HG03432 (cell line): Measurements from ENCODE around the gene FCN3.

Experiments
- ATAC-seq: cut with Tn5 transposase; IDR thresholded peaks from one replicate; pipeline ENCODE4 v1.9.1; 2021; ENCODE audit warnings: mild to moderate bottlenecking, moderate library complexity; ENCODE audit not compliant: unreplicated experiment

FCN3 gene

DNA sequence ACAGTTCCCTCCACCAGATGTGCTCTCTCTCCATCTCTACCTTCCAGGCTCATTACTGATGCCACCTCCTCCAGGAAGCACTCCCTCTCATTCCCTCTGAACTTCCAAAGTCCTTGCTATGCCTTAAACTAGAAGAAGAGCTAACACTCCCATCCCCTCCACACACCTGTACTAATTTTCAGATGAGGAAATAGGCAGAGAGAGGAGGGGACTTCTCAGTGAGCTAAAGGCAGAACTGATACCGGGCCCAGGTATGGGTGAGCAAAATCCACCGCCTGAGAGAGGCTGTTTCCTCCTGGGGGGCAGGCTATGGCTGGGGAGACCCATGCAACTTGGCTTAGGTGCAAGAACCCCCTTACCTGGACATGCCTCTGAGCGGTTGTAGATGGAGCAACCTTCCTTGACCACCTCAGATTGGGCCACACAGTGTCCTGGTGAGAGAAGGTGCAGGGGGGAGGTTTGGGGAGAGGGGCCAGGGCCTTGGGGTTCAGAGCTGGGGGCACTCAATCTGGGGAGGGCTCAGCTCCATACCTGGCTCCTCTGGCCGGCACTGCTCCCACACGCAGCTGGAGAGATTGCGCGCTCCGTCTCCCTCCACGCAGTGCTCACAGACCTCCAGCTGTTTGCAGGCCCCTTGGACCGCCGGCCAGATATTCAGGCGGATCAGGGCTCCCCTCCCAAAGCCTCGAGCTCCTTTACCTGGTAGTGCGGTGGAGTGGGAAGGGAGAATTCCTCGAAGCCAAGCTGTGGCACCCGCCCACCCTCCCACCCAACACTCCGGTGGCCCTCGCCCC, 7.5 kb upstream of the FCN3 start:
- ATAC-seq = no peak

DNA sequence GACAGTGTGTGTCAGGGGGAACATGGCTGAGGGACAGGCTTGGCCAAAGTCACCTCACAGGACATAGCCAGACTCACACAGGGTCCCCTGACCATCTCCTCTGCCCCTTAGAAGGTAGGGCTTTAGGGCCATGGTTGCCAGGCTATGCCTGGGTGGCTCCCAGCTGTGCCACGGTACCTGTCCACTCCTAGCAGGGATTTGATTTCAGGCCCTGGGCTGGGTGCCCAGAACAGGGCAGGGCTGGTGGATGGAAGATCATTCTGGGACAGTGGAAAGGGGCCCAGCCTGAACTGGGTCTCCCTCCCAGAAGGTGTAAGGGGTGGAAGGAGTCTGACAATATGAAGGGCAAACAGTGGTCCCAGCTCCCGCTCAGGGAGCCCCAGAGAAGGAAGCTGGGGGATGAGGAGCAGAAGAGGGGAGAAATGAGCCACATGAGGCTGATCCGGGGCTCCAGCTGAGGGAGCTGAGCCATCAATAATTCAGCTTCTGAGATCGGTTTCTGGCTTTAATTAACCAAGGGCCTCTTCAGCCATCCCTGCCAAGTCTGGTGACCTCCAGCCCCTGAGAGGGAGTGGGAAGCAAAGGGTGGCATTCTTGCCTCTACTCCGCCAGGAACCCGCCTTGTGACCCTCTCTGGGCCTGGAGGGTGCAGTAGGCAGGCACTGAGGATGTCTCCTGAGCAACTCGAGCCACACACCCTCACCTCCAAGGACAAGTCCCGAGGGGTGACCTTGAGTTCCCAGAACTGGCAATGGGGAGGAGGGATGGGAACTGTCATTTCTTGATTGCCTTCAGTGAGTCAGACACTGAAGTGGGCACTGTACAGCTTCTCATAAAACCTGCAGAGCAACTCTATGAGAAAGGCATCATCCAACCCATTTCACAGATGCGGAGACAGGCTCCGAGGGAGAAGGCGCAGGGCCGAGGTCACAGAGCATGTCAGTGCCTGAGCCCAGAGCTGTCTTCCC, 6.4 kb upstream of the FCN3 start:
- no peak for ATAC-seq

DNA sequence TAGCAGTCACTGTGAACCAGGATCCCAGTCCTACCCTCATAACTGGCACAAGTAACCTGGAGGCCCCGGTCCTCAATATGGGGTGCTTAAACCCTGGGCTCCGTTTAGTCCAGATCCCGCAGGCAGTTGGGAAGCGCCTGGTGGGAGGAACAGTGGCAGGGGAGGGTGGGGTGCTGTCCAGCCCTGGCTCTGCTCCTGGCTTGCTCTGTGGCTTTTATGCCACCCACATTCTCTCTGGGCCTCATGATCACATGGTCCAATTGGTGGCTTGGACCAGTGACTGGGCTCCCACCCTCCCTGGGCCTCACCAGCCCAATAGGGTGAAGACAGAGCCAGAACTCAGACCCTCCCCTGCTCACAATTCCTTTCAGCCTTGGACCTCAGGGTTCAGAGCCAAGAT, 5.6 kb upstream of the FCN3 start:
- ATAC-seq = no peak

DNA sequence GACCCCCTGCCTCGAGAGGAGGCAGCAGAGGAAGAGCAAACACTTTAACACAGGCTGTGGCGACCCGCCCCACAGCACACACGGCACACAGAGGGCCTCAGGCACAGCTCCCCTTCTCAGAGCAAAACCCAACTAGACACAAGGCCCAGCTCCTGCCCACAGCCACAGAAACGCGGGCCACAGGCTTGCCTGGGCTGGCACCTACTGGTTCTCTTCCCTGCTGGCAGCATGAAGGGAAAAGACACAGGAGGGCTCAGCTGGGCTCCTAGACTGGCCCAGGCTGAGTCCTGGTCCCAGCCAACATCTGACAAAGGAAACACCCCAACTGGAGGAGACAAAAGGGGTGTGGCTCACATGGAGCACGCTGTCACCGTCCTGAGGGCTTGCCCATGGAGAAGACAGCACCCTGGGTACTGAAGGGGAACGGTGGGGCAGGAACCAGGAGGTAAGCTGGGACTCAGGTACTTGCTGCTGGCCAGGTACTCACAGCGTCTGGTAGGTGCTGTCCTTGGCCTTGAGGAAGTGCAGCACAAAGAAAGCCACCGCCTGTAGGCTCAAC, 5.0 kb upstream of the FCN3 start:
- ATAC-seq = no peak

DNA sequence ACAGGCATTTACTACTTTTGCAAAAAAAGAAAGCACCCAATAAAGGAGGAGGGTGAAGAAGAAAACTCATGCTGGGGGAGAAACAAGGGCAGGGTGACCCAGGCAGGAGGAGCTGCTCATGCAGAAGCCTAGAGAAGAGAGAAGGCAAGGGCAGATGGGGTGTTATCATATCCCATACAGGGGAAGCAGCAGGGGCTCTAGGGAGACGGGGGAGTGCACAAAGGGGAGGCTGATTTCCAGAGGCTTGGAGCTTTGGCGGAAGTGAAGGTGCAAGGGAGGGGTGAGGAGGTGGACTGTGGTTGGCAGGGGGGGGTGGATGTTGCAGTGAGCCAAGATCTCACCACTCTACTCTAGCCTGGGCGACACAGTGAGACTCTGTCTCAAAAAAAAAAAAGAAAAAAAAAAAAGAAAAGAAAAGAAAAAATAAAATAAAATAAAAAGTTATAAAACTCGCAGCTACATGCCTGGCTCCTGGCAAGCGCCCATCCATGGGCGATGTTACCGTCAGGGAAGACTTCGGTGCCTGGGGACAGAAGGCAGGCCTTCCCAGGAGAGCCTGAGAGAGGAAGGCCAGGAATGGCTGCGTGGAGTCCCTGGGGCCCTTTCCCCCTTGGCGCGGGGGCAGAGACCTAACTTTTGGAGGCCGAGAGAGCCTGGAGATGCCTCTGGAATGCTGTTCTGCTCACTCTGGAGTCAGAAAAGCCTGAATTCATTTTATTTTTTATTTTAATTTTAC, 3.3 kb upstream of the FCN3 start:
- ATAC-seq = no peak

DNA sequence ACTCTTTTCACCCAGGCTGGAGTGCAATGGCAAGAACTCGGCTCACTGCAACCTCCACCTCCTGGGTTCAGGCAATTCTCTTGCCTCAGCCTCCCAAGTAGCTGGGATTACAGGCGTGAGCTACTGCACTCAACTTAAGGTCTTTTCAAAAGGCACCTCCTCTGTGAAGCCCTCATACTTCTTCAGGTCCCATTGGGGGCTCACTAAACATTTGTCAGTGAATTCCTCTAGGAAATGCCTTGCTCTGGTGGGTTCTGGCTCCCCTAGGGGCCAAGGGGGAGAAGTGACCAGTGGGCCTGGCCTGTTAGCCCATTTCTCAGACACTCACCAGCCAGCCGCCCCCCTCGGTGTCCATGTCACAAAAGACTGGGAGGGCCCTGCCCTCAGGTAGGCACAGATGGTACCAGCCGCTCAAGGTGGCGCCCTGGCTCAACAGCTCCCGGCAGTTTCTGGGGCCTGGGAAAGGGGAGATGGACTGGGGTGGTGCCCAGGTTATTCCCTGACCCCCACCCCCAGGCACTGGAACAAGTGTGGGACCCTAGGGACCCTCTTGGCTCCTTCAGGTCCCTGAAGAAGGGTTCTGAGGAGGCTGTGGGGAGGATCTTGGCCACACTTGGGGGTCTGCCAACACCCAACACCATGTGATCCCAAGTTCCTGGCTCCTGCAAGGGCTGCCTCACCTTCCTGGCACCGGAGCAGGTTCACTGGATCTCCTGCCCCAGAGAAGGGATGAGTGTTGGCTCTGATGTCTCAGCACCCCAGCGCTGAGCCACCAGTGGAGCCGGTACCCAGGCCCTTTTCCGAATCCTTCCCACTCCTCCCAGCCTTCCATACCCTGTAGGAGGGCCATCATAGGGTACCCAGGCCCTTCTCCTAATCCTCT, 1.6 kb downstream of the FCN3 start:
- no peak for ATAC-seq

DNA sequence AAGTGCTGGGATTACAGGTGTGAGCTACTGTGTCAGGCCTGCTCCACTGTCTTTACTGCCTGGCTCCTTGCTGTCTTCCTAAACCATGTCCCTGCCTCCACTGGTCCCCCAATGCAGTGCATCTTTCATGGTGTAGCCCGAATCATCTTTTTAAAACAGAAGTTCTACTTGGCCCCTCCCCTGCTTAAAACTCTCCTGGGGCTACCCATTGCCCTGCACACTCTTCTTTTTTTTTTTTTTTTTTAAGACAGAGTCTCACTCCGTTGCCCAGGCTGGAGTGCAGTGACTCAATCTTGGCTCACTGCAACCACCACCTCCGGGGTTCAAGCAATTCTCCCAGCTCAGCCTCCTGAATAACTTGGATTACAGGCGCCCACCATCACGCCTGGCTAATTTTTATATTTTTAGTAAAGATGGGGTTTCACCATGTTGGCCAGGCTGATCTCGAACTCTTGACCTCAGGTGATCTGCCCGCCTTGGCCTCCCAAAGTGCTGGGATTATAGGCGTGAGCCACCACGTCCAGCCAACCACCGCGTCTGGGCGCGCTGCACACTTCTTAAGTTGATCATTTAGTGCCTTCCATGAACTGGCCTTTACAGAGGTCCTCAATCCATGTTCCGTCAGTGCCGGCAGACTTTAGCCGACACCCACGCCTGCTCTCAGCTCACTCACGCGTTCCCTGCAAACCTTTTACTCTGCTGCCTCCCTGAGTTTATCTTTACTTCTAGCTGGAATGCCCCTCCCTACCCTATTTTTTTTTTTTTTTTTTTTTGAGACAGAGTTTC, 2.4 kb downstream of the FCN3 start:
- no peak for ATAC-seq

DNA sequence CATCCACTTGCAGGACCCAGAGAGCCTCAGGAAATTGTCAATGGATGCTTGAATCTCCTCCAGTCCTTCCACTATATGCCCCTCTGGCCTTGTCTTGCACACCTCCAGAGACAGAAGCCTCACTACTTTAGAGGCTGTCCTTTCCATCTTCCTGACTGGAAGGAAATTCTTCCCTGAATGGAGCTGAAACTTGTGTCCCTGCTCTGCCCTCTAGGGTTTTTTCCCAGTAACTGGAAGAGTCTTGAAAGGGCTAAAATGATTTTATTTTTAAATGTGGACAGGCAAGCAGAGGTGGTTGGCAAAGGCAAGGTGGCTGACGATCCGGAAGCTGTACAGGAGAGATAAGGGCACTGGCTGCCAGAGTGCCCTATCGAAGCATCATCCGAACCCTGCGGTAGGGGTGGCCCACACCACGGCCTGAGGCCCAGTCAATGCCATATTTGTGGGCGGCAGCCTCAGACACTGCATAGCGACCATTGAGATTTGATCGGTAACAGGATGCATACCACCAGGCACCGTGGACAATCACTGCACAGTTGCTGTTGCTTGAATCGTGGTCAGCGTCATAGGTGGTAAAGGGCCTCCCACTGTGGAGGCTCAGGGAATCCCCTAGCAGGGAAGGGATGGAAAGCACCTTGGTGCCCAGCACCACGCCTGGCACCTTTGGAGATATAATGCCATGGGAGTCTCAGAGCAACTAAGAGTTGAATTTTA, 5.6 kb downstream of the FCN3 start:
- ATAC-seq = no peak

DNA sequence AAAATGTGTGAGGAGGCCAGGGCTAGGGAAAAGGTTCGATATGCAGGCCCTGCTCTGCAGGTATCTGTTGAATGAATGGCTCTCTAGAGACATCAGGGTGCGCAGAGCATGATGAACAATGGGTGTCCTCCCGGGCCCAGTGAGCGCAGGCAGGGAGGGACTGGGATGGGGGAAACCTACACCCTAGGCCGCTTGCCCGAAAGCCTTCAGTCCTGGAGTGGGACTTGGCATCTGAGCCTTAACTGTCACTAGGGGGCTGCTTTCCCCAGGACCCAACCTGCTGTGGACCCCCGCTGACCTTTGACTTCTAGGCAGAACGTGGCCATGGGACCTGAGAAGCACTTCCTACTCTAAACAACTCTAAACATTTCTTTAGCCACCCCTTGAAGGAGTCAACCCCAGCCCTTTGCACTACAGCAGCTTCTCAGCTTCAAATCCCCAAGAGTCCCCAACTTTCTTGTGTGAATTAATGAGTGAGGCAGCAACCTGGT, 7.4 kb downstream of the FCN3 start:
- no peak for ATAC-seq

DNA sequence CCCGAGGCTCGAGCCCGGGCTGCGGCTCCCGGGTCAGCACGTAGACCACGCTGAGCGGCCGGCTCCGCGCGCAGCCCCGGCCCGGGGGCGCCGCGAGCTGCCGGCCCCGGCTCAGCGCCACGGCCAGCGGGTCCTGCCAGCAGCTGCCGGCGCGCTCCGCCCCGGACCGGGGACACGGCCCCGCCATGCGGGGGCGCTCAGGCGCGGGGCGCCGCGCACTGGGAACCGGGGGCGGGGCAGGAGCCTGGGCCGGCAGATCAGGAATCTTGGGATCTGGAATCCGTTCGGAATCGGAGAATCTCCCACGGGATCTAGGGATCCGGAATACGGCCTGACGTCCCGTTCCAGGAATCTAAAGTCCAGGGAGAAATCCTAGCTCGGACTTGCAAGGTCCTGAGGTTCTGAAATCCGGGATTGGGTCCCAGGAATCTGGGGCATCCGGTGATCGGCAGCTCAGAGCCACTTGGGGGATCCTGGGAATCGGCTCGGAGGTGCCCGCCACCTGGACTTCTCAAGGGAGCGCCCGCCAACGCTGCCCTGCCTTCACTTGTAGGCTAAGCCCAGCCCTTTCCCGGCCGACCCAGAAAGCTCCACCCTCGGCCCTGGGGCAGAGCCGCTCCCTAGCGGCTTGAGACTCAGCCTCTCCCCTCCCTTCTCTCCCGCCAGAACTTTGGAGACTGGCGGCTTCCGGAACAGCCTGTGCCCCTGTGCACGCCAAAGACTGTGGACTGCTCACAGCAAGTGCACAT, 8.0 kb downstream of the FCN3 start, which contains the start of gene MAP3K6:
Gene MAP3K6 (minus strand): TSS at position 551 of the 749 bp plus-strand sequence. CDS start 364 bp downstream, at position 187.
- ATAC-seq = peak; percentile 37

DNA sequence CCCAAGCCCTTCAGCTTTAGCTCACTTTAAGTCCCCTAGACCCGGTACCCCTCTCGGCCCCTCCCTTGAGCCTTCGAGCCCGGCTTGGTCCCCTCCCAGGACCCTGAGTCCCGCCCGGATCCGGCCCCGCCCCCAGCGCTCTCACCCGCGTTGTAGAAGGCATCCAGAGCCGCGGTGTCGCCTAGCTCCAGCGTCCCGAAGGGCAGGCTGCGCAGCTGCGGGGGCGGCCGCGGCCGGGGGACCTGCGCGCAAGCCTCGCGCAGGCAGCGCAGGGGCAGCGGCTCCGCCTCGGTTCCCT, 8.6 kb downstream of the FCN3 start:
- peak; percentile 34 for ATAC-seq

DNA sequence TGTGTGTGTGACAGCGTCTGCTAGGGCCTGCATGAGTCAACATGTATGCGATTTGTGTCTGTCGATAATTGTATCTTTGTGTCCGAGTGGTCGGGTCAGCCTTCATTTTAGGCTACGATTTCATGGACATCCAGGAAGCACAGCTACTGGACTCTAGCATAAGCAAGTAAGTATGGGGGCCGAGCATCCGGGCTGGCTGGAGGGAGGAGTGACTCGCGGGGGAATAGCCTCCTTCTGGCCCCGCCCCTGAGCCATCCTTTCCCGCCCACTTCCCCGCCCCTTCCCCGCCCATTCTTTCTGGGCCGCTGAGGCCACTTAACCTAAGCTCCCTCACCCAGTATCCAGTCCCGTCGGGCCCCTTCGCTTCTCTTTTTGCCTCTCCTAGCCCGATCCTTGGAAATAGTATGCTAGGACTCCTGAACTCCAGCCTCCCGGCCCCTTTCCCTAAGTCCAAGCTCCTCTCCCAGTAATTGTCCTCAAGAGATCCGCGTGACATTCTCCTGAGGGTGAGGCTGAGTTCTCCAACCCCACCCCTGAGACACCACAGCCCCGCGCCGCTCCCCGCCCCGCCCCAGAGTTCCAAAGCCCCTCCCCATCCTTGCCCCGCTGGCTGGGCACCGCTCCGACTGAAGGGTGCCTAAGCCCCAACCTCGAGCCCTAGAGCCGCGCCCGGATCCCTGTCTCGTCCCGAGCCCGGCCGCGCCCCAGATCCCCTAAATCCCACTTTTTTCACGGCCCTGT, 9.1 kb downstream of the FCN3 start:
- peak; percentile 42 for ATAC-seq

DNA sequence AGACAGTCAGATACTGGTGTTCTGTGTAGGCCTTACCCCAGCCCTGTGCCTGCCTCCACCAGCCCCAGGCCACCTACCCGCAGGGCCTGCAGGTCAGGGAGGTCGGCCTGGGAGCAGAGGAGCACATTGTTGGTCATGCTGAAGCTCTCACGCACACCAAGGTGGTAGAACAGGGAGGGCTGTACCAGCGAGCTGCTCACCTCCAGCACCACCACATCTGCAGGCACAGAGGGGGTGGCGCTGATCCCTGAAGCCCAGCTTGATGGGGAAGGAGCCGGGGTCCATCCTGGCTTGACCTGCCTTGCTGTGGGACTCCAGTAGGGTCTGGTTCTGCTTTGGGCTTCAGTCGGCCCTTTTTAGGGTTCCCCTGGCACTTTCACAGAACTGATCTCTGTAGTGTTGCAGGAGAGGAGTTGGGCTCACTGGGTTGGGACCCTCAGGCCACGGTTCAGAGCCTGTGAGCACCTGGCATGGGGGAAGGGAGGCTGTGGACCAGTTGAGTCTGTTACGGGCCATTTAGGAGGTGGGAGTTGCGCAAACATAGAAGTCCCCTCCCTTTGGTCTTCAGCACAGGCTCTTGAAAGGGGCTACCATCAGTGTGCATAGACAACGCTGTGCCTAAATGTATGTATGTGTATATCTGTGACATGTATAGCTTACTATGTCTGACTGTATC, 9.8 kb downstream of the FCN3 start:
- ATAC-seq = no peak

DNA sequence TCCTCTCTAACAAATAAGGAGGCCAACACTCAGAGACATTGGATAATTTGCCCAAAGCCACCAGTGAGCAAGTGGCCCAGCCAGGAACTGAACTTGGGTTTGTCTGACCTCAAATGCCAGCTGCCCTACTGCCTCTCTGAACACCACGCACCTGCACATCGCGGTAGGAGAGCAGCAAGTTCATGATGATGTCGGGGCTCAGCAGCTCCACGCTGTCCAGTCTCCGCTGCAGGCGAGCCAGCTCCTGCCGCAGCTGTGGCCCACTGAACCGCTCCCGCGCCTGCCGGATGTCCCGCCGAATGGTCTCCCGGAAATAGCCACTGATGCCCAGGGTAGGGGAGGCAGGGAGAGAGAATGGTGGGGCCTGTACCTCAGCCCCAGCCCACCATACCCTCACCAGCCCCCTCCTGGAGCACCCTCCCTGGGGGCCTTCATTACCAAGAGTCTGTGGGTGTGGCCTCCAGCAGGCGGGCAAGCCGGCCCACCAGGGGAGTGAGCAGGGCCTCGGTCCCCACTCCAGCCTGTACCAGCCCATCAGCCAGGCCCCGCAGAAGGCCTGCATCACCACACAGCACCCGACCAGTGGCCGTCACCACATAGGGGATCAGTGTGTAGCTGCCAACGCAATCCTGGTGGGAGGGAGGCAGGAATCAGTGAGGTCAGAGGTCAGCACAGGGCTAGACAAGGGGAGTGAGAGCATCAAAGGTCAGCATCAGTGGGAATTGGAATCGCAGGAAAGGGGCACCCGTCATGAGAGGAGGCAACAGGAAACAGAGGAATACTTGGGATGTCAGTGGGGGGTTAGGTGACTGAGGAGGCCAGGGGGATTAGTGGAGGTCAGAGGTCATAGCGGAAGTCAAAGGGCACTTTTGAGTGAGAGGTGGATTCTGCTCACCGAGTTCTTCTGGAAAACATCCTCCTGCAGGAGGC, 10.6 kb downstream of the FCN3 start:
- ATAC-seq = no peak

DNA sequence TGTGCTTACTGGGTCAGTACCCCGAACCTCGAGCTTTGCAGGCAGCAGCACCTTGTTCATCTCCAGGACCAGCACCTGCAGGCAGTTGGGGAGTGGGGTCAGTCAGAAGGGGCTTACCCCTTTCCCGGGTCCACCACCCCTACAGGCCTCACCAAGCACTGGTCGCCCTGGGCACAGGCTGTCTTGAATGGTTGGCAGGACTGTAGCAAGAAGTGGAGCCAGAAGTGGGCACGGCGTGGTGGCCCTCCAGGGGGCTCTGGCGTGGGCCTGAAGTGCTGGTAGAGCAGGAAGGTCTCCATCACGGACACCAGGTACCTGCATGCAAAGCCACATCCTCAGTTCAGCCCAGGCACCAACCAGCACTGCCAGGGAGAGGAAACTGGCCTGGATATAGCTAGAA, 13.1 kb downstream of the FCN3 start:
- no peak for ATAC-seq

DNA sequence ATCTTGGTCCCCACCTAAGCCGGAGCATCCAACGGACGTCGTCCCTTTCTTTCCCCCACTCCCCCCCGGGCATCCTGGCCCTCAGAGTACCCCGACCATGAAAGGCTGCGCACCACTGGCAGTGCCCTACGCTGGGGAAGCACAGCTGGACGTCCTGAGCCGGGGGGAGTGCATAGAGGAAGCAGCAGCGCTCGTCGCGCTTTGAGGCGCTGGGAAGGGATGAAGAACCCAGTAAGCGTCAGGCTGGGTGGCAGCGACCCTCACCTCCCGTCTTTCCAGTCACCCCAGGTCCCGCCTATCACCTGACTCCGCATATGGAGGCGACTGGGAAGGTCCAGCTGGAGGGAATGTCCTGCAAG, 13.6 kb downstream of the FCN3 start:
- ATAC-seq = no peak
